Keratinocyte (primary cell): ENCODE results near the gene RNF144A.

Experiments used
- CTCF ChIP-seq, 3 experiments: IDR thresholded peaks in 1 of 3; conservative IDR thresholded peaks in 1 of 3; optimal IDR thresholded peaks in 1 of 3; 2 replicates in 2 of 3; 3 replicates in 1 of 3; pipeline versions ENCODE3 to v1.5.1; 2011; ENCODE audit warnings: low read length in 3 of 3, mild to moderate bottlenecking in 3 of 3, moderate library complexity in 2 of 3, control low read depth in 1 of 3, inconsistent platforms in 1 of 3; ENCODE audit not compliant: insufficient read depth in 2 of 3; ENCODE audit errors: extremely low read depth in 1 of 3
- EZH2 ChIP-seq: IDR thresholded peaks from one replicate; pipeline ENCODE4 v1.6.1; 2012; ENCODE audit warnings: inconsistent platforms, mild to moderate bottlenecking, low read length, moderate library complexity

GRCh38 chr2:6934345-6934744 is 17.1 kb downstream of the RNF144A start:
- TF ChIP-seq CTCF (optimal IDR thresholded peaks at IDR 0.05 in 1 of 3, IDR thresholded peaks at IDR 0.05 in 1 of 3, conservative IDR thresholded peaks at IDR 0.05 in 1 of 3; ENCODE audit: extremely low read depth in 1 of 3, insufficient read depth in 2 of 3, low read length in 3 of 3) (no peak), EZH2 (no peak)
